HS-27A (cell line): ENCODE measurements around the gene SMIM5.

Experiments used
- DNase-seq: peaks from one replicate; pipeline ENCODE4 v3.0.0-alpha.2; 2012; ENCODE audit warnings: low read depth, missing footprints

The SMIM5 gene

DNA sequence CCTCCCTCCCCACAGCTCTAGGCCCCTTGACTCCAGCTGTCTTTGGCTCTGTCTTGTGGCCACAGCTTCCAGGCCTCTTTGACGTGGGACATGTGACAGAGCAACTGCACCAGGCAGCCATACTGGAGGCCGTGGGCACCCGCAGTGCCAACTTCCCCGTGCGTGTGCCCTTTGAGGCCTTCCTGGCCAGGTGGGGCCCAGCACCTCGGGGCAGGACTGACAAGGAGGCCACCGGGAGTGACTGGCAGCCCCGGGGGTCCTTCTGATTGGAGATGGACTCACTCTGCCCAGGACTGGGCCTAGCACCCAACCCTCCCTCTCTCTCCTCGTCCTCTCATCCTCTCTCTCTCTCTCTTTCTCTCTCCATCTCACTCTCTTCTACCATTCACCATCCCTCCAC, 30.1 kb upstream of the SMIM5 start:
- no peak for DNase-seq

DNA sequence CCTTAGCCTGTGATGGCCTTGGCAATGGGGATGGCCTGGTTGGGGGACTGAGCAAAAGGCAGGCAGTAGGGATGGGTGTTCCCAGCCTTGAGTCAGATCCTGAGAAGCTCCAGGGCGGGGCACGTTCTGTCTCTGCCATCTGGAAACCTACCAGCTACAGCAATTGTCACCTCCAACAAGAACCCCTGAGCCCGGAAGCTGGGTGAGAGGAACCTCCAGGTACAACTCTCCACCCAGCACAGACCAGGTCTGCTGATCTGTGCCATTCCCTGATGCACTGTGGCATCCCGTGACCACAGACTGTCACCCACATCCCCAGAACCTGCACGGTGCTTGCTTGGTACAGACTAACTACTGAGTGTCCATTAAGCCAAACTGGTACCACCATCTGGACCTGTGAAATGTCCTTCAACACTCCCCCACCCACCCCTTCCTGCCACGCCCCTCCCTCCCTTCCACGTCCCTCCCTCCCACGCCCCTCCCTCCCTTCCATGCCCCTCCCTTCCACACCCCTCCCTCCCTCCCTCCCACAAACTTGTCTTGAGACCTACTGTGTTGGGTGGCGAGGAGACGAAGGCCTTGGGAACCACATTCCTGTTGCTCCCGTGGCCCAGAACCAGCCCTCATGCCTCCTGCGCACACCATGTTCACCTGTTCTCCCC, 29.1 kb upstream of the SMIM5 start:
- DNase-seq: no peak

DNA sequence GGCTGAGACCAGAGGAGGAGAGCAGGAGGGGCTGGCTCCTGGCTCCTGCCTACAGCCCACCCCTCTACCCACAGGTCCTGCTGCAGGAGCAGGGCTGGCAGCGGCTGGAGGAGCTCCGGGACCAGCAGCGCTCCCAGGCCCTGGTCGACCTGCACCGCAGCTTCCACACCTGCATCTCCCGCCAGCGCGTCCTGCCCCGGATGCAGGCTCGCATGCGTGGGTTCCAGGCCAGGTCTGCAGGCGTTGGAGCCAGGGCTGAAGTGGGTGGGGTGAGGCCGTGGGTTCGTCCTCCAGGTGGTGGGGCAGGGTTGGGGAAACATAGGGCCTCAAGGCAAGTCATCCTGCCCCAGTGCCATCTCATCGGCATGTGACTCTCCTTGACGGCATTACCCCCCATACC, 27.4 kb upstream of the SMIM5 start:
- DNase-seq: no peak

DNA sequence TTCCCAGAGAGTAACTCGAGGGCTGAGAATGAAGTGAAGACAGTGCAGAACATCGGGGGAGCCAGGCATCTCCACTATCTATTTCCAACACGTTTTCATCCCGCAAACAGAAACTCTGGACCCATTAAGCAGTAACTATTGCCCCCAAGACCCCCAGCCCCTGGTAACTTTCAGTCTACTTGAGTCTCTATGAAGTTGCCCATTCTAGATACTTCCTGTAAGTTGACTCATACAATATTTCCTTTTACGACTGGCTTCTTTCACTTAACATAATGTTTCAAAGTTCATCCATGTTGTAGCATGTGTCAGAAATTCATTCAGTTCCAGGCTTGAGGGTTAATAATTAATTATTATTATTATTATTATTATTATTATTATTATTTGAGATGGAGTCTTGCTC, 26.1 kb upstream of the SMIM5 start:
- DNase-seq: no peak

DNA sequence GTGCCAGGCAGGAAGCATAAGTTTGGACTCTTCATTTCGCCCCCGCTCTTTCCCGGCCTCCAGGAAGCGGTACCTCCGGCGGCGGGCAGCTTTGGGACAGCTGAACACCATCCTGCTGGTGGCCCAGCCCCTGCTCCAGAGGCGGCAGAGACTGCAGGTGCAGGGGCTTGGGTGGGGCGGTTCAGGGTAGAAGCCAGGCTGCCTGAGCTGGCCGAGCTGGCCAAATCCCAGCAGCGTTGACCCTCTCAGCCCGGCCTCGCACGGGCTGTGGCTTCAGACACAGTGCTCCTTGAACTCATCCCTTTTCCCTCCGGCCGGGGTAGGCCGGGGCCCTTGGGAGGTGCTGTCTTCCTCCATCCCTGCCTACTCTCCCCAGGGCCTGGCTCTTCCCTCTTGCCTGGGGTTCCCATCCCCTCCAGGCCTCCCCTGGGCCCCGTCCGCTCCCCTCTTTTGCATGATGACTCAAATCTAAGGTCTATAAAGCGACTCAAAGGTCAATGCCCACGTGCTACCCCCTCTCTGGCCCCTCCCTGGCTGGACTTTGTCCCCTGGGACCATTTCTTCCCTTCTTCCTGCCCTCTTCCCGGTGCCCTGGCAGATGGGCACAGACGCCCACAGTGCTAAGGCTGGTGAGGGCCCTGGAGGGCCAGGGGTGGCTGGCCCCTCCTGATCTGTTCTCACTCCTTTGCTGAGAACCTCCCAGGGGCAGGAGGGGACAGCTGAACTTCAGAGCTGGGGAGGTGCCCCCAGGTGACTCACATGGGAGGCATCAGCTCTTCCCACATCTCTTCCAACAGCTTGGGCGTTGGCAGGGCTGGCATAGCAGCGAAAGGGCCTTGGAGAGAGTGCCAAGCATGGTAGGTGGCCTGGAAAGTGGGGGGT, 22.9 kb upstream of the SMIM5 start:
- DNase-seq: no peak

DNA sequence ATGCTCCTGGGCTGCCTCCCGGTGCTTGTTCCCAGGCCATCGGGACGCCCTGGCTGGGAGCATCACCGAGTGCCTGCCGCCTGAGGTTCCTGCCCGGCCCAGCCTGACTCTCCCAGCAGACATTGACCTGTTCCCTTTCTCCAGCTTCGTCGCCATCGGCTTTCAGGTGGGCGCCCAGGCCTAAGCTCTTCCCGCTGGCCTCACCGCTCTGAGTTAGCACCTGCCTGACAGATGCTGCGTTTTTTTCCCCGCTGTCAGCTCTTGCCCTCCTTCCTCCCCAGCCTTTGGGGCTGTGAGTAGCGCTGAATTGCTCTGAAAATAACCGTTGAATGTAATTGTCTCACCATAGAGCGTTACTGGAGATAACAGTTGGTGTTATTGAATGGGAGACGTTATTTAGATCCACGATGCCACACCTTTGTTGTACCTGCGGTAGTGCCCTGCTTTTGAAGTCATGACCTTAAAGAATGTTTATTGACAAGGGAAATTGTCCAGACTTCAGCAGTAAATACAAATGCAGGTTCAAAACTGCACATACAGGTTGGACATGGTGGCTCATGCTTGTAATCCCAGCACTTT, 21.3 kb upstream of the SMIM5 start:
- DNase-seq: no peak

DNA sequence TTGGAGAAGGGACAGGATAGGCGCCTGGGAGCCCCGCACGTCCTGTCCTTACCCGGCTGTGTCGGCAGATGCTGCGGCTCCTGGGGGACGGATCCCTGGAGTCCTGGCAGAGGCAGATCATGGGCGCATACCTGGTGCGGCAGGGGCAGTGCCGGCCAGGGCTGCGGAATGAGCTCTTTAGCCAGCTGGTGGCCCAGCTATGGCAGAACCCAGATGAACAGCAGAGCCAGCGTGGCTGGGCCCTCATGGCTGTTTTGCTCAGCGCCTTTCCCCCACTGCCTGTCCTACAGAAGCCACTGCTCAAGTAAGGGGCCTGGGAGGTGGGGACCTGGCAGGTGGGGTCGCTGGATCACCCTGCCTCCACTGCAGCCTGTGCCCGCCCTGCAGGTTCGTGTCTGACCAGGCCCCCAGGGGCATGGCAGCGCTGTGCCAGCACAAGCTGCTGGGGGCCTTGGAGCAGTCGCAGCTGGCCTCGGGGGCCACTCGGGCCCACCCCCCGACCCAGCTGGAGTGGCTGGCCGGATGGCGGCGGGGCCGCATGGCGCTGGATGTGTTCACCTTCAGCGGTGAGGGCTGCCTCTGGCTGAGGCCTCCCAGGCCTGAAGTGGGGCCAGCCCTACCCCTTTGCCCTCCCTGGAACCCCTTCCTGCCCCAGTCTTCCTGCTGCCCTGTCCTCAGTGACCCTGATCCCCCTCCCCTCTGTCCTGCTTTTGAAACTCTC, 20.2 kb upstream of the SMIM5 start:
- no peak for DNase-seq

DNA sequence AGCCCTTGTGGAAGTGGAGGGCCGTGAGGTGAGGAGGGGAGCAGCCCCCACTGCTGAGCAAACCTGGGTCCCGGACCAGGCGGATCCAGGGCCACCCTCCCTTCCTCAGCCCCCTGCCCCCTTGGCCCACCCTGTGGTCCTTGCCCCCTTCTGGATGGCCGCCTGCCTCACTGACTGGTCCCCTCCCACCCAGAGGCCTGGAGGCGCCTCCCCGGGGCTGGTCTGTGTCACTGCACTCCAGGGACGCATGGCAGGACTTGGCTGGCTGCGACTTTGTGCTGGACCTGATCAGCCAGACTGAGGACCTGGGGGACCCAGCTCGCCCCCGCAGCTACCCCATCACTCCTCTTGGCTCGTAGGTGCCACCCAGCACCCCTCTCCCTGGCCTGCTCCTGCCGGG, 19.2 kb upstream of the SMIM5 start:
- DNase-seq: no peak

DNA sequence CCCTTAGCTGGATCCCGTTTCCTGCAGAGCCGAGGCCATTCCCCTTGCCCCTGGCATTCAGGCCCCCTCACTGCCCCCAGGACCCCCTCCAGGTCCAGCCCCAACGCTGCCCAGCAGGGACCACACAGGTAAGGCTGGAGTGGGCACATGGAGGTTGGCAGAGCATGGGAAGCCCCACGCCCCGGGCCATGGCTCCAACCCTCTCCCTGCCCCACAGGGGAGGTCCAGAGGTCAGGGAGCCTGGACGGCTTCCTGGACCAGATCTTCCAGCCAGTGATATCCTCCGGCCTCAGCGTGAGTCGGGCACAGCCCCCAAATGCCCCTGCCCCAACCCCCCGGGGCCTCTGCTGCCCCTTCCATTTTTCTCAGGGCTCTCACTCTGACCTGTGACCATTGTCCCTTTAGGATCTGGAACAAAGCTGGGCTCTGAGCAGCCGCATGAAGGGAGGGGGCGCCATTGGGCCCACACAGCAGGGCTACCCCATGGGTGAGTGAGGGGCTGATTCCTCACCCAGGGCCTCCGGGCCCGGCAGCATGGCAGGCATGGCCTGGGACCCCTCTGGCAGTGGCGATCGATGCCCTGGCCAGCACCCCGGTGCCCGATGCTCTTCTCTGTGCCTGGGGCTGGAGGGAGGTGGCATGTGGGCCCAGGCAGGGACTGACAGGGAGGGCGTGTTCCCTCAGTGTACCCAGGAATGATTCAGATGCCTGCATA, 18.5 kb upstream of the SMIM5 start:
- no peak for DNase-seq

DNA sequence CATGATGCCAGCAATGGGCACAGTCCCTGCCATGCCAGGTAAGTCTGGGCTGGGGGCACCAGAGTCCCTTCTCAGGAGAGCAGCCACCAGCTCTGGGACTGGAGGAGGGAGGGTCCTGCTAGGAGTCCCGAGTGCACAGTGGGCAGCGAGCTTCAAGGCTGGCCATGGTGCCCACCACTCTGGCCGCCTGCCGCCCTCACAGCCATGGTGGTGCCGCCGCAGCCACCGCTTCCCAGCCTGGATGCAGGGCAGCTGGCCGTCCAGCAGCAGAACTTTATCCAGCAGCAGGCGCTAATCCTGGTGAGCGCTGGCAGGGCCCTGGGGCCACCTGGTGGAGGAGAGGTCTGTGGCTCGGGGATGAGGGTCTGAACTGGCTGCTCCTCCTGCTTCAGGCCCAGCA, 17.9 kb upstream of the SMIM5 start:
- DNase-seq: no peak

DNA sequence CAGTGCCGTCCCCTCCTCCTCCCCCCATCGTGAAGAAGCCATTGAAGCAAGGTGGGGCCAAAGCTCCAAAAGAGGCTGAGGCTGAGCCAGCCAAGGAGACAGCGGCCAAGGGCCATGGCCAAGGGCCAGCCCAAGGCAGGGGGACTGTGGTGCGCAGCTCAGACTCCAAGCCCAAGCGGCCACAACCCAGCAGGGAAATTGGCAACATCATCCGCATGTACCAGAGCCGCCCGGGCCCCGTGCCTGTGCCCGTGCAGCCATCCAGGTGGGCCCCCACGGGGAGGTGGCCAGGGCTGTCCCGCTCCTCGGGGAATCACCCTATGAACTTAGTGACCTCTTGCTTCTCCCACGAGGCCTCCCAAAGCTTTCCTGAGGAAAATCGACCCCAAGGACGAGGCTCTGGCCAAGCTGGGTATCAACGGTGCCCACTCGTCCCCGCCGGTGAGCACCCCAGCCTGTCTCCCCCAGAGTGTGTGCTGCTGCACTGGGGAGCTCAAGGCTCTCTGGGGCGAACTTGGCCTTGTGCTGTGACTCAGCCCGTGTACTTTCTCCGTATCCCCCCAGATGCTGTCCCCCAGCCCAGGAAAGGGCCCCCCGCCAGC, 16.6 kb upstream of the SMIM5 start:
- DNase-seq: no peak

DNA sequence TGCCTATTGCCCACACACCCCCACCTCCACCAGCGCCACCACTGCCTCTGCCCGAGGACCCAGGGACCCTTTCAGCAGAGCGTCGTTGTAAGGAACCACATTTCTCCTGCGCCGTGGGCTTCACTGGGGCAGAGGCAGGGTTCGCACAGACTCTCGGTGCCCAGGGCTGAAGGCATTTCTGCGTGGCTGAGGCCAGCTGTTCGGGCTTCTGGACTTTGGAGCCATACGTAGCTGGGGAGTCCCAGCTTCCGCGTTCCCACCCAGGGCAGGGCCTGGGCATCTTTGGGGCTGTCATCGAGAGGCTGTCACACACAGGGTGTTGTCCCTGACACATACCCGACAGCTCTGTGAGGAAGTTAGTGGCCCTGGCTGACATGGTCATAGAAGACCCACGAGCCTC, 16.0 kb upstream of the SMIM5 start:
- no peak for DNase-seq

DNA sequence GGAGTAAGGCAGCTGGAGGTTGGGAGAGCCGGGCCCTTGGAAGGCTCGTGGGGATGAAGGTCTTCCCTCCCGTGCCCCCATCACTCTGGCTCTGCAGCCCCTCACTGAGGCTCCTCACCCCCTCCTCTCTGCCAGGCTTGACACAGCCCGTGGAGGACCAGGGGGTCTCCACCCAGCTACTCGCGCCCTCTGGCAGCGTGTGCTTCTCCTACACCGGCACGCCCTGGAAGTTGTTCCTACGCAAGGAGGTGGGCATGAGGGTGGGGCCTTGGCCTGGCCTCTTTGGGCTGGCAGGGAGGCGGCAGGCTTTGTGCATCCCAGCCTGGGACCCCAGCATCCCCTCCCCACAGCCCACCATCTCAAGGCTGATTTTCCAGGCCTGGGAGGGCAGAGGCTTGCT, 15.6 kb upstream of the SMIM5 start:
- DNase-seq: no peak

DNA sequence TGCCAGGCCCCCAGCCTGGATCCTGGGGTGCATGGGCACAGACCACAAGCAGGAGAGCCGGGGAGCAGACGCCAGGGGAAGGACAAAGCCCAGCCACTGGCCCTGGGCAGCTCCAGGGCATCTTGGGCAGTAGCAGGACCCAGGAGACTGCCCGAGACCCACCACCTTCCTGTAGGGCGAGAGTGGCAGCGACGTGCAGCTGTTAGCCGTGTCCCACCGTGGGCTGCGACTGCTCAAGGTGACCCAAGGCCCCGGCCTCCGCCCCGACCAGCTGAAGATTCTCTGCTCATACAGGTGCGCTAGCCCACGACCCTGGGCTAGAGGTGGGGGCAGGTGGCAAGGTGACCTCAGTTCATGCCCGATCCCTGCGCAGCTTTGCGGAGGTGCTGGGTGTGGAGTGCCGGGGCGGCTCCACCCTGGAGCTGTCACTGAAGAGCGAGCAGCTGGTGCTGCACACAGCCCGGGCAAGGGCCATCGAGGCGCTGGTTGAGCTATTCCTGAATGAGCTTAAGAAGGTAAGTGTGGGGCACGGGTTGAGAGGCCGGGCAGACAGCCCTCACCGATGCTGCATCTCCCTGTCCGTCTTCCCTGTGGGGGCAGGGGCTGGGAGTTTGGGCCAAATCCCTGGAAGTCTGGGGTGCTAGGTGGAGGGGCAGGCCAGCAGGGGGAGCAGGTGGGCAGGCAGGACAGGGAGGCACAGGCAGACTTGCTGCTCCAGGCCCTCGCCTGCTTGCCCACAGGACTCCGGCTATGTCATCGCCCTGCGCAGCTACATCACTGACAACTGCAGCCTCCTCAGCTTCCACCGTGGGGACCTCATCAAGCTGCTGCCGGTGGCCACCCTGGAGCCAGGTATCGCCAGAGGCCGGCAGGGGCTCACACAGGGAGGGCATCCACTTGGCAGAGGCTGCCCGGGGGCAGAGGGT, 13.5 kb upstream of the SMIM5 start:
- no peak for DNase-seq

DNA sequence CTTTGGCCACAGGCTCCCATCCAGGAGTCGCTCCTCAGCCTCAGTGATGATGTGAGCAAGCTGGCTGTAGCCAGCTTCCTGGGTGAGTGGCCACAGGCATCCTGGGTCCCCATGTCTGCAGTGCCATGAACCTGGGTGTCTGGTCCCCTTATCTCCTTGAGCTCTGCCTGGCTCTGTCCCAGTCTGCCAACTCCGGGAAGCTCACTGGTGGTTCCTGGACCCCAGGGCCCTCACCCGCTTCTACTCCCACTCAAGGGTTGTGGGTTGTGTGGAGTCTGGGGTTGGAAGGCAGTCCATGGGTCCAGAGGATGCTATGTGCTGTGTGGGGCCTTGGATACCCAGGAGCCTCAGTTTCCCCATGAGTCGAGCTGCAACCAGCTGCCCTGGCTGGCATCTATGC, 11.7 kb upstream of the SMIM5 start:
- DNase-seq: no peak

DNA sequence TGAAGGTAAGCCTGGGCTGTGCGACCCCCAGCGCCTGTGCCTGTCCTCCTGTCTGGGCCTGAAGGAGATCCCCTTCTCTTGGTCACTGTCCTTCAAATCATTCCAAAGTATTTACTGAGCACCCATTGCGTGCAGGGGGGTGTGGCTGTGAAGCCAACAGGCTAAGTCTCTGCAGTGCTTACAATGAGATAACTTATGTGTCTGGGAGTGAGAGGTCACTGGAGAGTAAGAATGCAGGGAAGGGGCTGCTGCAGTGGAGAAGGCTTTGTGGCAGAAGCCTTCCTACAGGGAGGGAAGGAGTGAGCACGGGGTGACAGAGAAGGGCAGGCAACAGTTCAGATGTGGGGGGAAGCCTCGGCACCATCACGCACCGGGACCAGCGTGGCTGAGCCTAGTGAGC, 11.2 kb upstream of the SMIM5 start:
- no peak for DNase-seq

DNA sequence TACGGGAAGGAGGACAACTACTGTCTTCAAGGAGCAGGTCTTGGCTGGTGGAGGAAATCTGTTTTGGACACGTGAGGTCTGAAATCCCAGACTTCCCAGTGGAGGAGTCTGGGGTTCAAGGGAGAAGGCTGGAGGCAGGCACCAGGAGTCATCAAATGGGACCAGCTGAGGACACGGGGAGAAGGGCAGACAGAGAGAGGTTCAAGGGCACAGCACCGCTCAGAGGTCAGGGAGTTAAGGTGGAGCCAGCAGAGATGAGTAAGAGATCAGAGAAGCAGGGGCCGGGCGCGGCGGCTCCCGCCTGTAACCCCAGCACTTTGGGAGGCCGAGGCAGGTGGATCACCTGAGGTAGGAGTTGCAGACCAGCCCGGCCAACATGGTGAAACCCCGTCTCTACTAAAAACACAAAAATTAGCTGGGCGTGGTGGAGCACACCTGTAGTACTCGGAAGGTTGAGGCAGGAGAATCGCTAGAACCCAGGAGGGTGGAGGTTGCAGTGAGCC, 10.4 kb upstream of the SMIM5 start:
- no peak for DNase-seq

DNA sequence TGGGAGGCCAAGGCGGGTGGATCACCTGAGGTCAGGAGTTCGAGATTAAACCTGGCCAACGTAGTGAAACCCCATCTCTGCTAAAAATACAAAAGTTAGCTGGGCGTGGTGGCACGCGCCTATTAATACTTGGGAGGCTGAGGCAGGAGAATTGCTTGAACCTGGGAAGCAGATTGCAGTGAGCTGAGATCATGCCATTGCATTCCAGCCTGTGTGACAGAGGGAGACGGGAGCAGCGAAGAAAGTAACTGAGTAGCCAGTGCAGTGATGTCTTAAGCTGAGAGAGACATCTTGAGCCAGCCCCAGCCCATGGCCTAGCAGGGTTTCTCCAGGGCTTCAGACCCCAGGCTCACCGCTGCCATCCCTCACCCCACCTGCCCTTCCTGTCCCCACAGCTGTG, 9.8 kb upstream of the SMIM5 start:
- DNase-seq: no peak

DNA sequence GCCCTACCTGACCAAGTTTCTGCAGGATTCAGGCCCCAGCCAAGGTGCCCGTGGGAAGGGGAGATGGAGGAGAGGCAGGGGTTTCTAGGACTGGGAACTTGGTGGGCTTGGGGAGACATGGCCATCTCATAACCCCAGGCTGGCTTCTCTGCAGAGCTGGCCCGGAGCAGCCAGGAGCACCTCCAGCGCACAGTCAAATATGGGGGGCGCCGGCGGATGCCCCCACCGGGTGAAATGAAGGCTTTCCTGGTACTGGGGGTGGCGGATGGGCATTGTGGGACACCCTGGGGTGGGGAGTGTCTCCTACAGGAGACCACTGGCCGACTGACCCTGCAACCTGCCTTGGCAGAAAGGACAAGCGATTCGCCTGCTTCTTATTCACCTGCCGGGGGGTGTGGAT, 9.2 kb upstream of the SMIM5 start:
- DNase-seq: no peak

DNA sequence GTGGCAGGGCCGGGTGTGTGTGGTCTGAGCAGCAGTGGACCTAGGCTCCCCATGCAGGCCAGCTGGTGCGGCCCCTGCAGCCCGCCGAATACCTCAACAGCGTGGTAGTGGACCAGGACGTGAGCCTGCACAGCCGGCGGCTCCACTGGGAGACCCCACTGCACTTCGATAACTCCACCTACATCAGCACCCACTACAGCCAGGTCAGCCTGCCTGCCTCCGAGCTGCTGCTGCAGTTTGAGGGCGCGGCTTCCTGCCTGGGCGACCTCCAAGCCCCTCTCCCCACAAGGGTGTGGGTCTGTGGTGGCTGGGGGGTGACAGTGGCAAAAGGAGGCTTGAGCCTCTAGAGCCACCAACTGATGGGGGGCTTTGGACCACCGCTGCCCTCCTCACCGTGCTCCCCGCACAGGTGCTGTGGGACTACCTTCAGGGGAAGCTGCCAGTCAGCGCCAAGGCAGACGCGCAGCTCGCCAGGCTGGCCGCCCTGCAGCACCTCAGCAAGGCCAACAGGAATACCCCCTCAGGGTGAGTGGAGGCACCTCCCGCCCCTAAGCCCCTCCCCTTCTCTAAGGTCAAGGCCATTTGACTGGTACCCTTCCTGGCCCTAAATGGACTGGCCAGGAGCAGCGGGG, 8.4 kb upstream of the SMIM5 start:
- DNase-seq: no peak
